HEK293T (cell line): ENCODE measurements around the gene CCL24.

Experiments
- ARNT ChIP-seq: fragments of 450-650 bp; IDR thresholded peaks from 2 replicates; pipeline ENCODE4 v1.6.1; 2017; ENCODE audit warnings: mild to moderate bottlenecking
- BHLHE40 ChIP-seq: fragments of 450-650 bp; IDR thresholded peaks from 2 replicates; pipeline ENCODE4 v1.6.1; 2016; ENCODE audit warnings: mild to moderate bottlenecking, moderate library complexity, borderline replicate concordance
- FOXK2 ChIP-seq: fragments of 450-650 bp; IDR thresholded peaks from 2 replicates; pipeline ENCODE4 v1.6.1; 2016; ENCODE audit warnings: mild to moderate bottlenecking
- FOXM1 ChIP-seq: fragments of 450-650 bp; IDR thresholded peaks from 2 replicates; pipeline ENCODE4 v1.6.1; 2017; ENCODE audit warnings: mild to moderate bottlenecking, borderline replicate concordance
- L3MBTL2 ChIP-seq: fragments of 450-650 bp; conservative IDR thresholded peaks from 2 replicates; pipeline ENCODE4 v1.6.1; 2016; ENCODE audit warnings: mild to moderate bottlenecking
- LEF1 ChIP-seq: fragments of 450-650 bp; IDR thresholded peaks from 2 replicates; pipeline ENCODE4 v1.6.1; 2017; ENCODE audit warnings: mild to moderate bottlenecking, borderline replicate concordance
- SP1 ChIP-seq: fragments of 450-650 bp; IDR thresholded peaks from 2 replicates; pipeline ENCODE4 v1.6.1; 2017
- SUZ12 ChIP-seq: fragments of 450-650 bp; IDR thresholded peaks from 2 replicates; pipeline ENCODE4 v1.6.1; 2016; ENCODE audit warnings: mild to moderate bottlenecking
- ZNF384 ChIP-seq: fragments of 450-650 bp; IDR thresholded peaks from 2 replicates; pipeline ENCODE4 v1.6.1; 2016
- TF ChIP-seq, protein P1 (sequence below): fragments of 450-650 bp; IDR thresholded peaks from 2 replicates; pipeline ENCODE4 v1.6.1; 2016

DNA sequence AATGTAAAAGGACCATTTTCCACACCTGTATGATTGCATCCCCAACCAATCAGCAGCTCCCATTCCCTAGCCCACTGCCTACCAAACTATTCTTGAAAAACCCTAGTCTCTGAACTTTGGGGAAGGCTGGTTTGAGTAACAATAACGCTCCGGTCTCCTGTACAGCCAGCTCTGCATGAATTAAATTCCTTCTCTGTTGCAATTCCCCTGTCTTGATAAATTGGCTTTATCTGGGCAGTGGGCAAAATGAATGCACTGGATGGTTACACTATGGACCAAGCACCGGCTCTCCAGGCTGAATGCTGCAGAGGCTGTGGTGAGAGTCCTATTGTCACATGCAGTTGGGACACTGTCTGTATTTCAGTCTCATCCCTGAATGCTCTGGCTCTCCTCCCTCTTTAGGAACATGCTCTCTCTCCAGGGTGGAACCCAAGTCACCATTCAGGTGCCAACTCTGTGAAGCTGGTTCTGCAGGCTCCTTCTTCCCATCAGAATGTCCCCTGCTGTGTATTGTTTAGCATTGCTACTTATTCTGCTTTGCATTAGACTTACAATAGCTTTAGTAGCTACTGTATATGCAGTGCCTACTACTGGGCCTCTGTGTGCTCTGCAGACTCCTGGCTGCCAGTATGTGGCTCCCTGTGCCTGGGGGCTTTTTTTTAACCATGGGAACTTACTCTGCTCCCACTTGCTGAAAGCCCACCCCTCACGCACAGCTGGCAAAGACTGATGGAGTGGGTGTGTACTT lies 6.9 kb downstream of the CCL24 start:
- no peak for TF ChIP-seq ZNF384
- no peak for TF ChIP-seq FOXK2
- TF ChIP-seq FOXM1, result no peak
- TF ChIP-seq, protein P1, sequence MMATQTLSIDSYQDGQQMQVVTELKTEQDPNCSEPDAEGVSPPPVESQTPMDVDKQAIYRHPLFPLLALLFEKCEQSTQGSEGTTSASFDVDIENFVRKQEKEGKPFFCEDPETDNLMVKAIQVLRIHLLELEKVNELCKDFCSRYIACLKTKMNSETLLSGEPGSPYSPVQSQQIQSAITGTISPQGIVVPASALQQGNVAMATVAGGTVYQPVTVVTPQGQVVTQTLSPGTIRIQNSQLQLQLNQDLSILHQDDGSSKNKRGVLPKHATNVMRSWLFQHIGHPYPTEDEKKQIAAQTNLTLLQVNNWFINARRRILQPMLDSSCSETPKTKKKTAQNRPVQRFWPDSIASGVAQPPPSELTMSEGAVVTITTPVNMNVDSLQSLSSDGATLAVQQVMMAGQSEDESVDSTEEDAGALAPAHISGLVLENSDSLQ, result no peak
- TF ChIP-seq BHLHE40, result no peak
- no peak for TF ChIP-seq SP1
- TF ChIP-seq ARNT, result no peak
- TF ChIP-seq L3MBTL2, result no peak
- TF ChIP-seq LEF1, result no peak
- TF ChIP-seq SUZ12, result no peak
